ENCODE data around the gene RNF44.

Gene RNF44

DNA sequence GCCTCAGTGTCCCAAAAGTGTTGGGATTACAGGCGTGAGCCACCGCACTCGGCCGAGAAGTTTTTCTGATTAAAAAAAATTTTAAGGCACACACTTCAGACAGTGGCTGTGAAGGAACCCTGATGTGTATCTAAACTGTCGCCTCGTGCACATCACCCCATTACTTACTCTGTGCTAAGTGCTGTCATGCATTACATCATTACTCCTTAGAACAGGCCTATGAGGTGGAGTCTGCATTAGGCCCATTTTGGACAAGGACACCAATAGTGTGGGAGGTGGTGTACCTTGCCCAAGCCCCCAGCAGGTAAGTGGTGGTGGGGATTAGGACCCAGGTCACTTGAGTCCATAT, 8.2 kb upstream of the RNF44 start:
- TF ChIP-seq, protein P1, sequence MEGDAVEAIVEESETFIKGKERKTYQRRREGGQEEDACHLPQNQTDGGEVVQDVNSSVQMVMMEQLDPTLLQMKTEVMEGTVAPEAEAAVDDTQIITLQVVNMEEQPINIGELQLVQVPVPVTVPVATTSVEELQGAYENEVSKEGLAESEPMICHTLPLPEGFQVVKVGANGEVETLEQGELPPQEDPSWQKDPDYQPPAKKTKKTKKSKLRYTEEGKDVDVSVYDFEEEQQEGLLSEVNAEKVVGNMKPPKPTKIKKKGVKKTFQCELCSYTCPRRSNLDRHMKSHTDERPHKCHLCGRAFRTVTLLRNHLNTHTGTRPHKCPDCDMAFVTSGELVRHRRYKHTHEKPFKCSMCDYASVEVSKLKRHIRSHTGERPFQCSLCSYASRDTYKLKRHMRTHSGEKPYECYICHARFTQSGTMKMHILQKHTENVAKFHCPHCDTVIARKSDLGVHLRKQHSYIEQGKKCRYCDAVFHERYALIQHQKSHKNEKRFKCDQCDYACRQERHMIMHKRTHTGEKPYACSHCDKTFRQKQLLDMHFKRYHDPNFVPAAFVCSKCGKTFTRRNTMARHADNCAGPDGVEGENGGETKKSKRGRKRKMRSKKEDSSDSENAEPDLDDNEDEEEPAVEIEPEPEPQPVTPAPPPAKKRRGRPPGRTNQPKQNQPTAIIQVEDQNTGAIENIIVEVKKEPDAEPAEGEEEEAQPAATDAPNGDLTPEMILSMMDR (IDR thresholded peaks at IDR 0.05; ENCODE audit: insufficient read depth, low read length, poor library complexity, severe bottlenecking): no peak
- Histone ChIP-seq H3K27me3 (replicated peaks; ENCODE audit: control insufficient read depth, insufficient read depth, low read length) (no peaks in the 10 kb centered on the region), H3K4me3 (replicated peaks; ENCODE audit: low read depth, low read length) (no peak overlapping the region), H3K36me3 (ENCODE audit: control insufficient read depth, insufficient read depth, low read length) (no peaks in the 10 kb centered on the region)
- DNase-seq (ENCODE audit: extremely low read depth, insufficient read length): no peak

DNA sequence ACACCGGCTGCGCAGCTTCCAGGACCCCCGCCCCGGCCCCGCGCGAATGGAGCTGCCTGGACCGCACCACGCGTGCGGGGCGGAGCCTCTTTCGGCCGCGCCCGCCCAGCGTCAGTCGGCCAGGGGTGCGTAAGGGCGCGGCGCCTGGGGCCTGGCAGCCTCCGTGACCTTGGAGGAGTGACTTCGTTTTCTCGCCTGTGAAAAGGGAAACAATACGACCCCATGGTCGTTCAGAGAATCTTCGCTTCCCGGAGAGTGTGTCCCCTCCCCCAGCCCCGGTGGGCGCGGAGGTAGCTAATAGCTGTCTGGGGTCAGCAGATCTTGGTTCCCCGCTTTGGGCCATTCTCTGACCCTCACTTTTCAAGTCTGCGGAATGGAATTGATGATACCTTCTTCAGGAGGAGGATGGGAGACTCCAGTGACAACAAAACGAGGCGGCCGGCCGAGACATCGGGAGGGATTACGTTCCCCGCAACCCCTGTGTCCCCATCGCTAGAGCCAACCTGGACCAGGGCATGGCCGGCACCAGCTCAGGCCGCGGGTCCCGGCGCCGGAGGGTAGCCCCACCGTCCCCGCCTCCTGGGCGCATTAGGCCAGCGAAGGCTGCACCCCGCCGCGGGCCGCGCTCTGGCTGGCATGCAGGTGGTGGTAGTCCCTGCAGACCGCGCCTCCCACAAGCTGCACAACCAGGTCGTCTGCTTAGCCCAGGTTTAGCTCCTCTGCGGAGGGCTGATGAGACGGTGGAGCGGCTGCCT, 6.4 kb upstream of the RNF44 start:
- DNase-seq (ENCODE audit: extremely low read depth, insufficient read length): peak; percentile 86
- H3K4me3 ChIP-seq (replicated peaks; ENCODE audit: low read depth, low read length): peak overlapping the region; percentile 73
- H3K27me3 ChIP-seq (replicated peaks; ENCODE audit: control insufficient read depth, insufficient read depth, low read length): no peaks in the 10 kb centered on the region
- H3K36me3 ChIP-seq (ENCODE audit: control insufficient read depth, insufficient read depth, low read length): no peaks in the 10 kb centered on the region
- TF ChIP-seq, protein P1 (IDR thresholded peaks at IDR 0.05; ENCODE audit: insufficient read depth, low read length, poor library complexity, severe bottlenecking): no peak

DNA sequence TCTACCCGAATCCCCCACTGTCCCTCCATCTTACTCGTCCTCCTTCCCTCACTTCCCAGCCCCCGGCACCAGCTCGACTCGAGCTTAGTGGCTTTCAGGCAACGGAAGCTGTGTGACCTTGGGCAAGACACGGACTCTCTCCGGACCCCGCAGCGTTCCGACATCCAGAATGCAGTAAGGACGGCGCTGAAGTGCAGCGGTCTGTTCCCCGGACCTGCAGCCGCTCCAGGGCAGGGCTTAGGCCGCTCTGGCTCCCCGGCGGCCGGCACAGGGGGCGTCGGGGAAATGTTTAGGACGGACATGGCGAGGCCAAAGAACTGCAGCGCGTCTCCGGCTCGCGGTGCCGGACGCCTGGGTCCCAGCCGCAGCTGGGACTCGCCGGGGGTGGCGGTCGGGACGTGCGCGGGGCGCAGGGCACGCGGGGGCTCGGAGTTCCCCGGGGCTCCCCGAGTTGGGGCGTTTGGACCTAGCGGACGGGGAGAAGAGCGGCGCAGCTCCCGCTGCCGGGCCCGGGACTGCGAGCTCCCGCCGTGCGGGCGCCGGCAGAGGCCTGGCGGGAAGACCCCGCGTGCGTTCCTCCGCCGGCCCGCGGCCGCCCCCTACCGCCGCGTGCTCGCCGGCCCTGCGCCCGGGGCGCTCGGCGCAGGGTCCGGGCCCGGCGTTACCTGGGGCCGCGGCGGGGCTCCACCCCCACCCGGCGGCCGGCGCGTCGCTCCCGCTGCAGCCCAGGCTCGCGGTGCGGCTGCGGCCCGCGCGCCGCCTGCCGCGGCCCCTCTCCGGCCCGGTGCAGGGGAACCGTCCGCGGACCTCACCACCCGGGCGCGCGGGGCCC, 5.6 kb upstream of the RNF44 start:
- no peaks in the 10 kb centered on the region for H3K27me3 ChIP-seq (replicated peaks; ENCODE audit: control insufficient read depth, insufficient read depth, low read length)
- no peaks in the 10 kb centered on the region for H3K36me3 ChIP-seq (ENCODE audit: control insufficient read depth, insufficient read depth, low read length)
- TF ChIP-seq, protein P1 (IDR thresholded peaks at IDR 0.05; ENCODE audit: insufficient read depth, low read length, poor library complexity, severe bottlenecking): no peak
- H3K4me3 ChIP-seq (replicated peaks; ENCODE audit: low read depth, low read length): peak overlapping the region; percentile 73
- peak; percentile 74 for DNase-seq (ENCODE audit: extremely low read depth, insufficient read length)

DNA sequence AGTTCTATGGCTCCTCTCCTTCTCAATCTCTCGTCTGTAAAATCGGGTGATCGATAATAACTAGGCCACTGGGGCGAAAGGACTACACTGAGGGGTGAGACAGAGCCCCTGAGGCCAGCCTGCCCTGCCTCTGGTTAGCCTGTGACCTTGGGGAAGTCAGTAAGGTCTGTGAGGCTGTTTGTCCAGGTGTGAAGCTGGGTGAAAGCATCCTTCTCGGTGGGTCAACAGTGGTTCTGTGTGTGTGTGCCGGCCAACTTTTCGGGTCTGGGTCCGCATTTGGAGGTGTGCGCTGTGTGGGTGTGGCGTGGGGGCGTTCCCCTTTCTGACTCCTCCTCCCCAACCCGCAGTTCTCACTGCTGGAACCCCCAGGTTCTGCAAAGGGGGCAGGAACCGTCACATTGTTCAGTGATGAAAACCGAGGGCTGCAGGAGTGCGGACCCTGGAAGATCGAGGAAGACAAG, 5.0 kb upstream of the RNF44 start:
- Histone ChIP-seq H3K36me3 (ENCODE audit: control insufficient read depth, insufficient read depth, low read length) (no peaks in the 10 kb centered on the region), H3K27me3 (replicated peaks; ENCODE audit: control insufficient read depth, insufficient read depth, low read length) (no peaks in the 10 kb centered on the region), H3K4me3 (replicated peaks; ENCODE audit: low read depth, low read length) (peak overlapping the region; percentile 73)
- DNase-seq (ENCODE audit: extremely low read depth, insufficient read length): peak; percentile 61
- TF ChIP-seq, protein P1 (IDR thresholded peaks at IDR 0.05; ENCODE audit: insufficient read depth, low read length, poor library complexity, severe bottlenecking): no peak

DNA sequence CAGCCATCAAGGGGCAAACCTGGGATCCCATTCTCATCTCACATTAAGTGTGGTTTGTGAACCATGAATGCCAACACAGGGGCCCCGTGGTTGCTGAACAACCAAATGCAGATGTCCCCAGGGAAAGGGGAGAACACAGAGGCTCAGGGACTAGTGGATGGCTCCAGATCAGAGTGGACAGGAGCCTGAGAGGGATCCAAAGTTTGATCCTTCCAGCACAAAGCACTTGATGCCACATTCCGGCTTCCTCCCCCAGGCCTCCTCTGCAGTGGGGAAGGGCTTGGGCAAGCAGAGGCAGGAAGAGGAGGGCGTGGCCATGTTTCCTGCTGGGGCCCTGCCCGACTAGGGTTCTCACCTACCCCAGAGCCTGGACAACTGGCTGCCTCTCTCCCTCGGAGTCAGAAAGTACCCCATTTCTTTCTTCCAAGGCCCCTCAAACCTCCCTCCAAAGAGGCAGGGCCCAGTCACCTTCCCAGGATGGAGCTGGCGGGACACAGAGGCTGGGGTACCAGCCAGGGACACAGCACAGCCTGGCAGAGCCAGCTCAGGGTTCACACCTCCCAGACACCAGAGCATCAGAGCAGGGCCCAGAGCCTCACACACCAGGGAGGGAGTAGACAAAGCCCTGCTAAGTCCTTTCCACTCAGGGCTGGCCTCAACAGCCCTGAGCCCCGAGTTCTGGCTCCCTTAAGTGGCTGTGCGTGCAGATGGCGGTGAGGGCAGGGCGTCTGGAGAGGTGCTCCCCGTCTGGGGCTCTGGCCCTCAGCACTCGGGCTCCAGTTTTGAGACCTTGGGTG, 4.3 kb upstream of the RNF44 start:
- H3K4me3 ChIP-seq (replicated peaks; ENCODE audit: low read depth, low read length): no peak overlapping the region
- TF ChIP-seq, protein P1 (IDR thresholded peaks at IDR 0.05; ENCODE audit: insufficient read depth, low read length, poor library complexity, severe bottlenecking): no peak
- DNase-seq (ENCODE audit: extremely low read depth, insufficient read length): peak; percentile 55
- H3K27me3 ChIP-seq (replicated peaks; ENCODE audit: control insufficient read depth, insufficient read depth, low read length): no peaks in the 10 kb centered on the region
- no peaks in the 10 kb centered on the region for H3K36me3 ChIP-seq (ENCODE audit: control insufficient read depth, insufficient read depth, low read length)
